ENCODE results near the gene GFER. TPM values are rescaled to one million over a fixed set of nuclear protein-coding genes. Genes with fewer than 3 reads are reported as not detected.
A peak's percentile ranks its signal among the peaks of the same experiment; 100 is the strongest.

Gene GFER
- total RNA-seq, 2 donors from 2014 or later: 40.3 to 45.5 TPM

DNA sequence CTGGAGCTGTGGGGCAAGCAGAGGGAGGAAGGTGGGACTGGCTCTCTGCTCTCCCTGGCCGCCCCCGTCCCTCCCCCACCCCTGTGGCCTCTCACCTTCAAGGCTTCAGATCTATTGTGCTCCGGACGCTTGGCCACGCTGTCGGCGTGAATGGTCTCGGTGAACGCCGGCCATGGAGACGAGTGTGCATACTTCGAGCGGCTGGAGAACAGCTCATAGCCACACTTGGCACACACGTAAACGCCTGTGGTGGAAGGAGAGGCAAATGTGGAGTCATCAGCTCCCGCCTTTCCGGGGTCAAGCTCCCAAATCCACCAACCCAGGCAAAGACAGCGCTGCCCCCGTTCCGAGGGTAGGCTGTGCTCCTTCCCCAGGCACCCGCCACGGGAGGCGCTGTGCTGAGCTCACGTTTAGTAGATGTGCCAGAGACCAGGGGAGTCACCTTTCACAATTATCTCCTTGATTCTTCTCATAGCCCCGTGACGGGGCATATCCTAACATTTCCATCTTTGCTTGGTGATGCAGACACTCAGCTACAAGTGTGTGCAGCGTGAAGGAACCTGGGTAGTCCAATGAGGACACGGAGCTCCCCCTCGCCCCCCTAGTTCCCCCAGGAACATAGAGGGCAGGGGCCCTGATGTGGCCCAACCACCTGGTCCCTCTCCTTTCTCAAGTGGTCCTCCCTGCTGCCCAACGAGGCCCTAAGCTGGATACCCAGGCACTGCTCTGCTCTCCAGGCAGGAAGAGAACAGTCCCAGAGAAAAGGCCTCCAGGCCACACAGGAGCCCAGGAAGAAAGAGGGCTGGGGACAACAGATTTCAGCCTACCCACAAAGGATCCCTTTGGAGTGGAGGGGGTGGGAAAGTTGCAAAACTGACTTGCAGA lies 42.6 kb upstream of the GFER start:
- peak; percentile 89 for DNase-seq
- no peaks in the 10 kb centered on the region for H3K9me3 ChIP-seq (ENCODE audit: control insufficient read depth, low read length)
- Mint-ChIP-seq H3K9me3 (no peaks in the 10 kb centered on the region), H3K4me1 (peaks cover 3% of the 10 kb centered on the region), H3K4me3 (peak overlapping the region; percentile 82), H3K27ac (no peak overlapping the region), H3K27me3 (ENCODE audit: insufficient read depth) (peaks cover 10% of the 10 kb centered on the region), H3K36me3 (ENCODE audit: low read depth) (peaks cover 22% of the 10 kb centered on the region)
- peaks cover 4% of the 10 kb centered on the region for H3K36me3 ChIP-seq (ENCODE audit: control insufficient read depth, insufficient read depth, low read length)
- TF ChIP-seq, protein P1, sequence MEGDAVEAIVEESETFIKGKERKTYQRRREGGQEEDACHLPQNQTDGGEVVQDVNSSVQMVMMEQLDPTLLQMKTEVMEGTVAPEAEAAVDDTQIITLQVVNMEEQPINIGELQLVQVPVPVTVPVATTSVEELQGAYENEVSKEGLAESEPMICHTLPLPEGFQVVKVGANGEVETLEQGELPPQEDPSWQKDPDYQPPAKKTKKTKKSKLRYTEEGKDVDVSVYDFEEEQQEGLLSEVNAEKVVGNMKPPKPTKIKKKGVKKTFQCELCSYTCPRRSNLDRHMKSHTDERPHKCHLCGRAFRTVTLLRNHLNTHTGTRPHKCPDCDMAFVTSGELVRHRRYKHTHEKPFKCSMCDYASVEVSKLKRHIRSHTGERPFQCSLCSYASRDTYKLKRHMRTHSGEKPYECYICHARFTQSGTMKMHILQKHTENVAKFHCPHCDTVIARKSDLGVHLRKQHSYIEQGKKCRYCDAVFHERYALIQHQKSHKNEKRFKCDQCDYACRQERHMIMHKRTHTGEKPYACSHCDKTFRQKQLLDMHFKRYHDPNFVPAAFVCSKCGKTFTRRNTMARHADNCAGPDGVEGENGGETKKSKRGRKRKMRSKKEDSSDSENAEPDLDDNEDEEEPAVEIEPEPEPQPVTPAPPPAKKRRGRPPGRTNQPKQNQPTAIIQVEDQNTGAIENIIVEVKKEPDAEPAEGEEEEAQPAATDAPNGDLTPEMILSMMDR (conservative IDR thresholded peaks at IDR 0.05): peak; percentile 67
- no peak overlapping the region for H3K27ac ChIP-seq (ENCODE audit: low read depth, low read length)
- H3K9ac ChIP-seq (ENCODE audit: extremely low read depth, low read length, poor library complexity, severe bottlenecking): no peak overlapping the region
- H3K4me3 ChIP-seq (ENCODE audit: low read length): no peak overlapping the region
- H3K27me3 ChIP-seq (ENCODE audit: control insufficient read depth, insufficient read depth, low read length, poor library complexity, severe bottlenecking): no peaks in the 10 kb centered on the region
- H3K4me1 ChIP-seq (ENCODE audit: control insufficient read depth, insufficient read depth, low read length): no peaks in the 10 kb centered on the region
- WGBS, 2 experiments (ENCODE audit: insufficient coverage in 1 of 2, insufficient read length in 1 of 2): 87 to 88% methylated on average over 12 to 30 of the region's 30 CpGs

DNA sequence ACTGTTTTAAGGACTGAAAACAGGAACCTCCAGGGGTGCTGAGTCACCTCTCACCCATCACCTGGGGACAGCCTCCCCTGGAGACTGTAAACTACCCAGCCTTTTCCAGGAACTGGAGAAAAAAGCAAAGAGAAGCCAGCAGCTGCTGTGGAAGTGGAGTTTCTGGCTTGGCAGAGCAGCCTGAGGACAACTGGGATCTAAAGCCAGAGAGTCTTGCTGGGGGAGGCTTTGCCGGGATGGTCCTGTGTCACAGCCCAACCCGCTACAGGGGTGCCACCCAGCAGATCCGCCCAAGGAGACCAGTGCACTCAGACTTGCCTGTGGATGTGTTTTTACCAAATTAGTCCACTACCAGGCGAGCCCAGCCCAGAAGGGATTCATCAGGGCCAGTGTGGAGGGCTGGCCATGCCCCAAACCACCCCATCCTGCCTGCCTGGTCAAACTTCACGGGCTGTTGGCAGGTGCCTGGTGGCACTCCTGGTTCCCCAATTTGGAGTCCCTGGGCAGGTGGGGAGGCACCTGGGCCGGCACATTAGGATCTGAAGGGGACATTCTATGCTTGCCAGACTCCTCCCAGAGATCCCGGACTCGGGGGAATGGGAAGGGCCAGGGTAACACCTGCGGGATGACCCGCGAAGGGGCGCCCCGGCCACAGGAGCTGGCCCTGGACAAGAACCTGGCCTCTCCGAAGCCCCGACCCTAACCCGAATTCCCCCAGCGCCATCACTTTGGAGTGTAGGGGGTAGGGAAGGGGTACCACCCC lies 41.8 kb upstream of the GFER start:
- peak overlapping the region; percentile 20 for H3K9ac ChIP-seq (ENCODE audit: extremely low read depth, low read length, poor library complexity, severe bottlenecking)
- Mint-ChIP-seq H3K27me3 (ENCODE audit: insufficient read depth) (peaks cover 10% of the 10 kb centered on the region), H3K9me3 (no peaks in the 10 kb centered on the region), H3K36me3 (ENCODE audit: low read depth) (peaks cover 17% of the 10 kb centered on the region), H3K4me3 (peak overlapping the region; percentile 82), H3K4me1 (peaks cover 3% of the 10 kb centered on the region), H3K27ac (no peak overlapping the region)
- H3K27ac ChIP-seq (ENCODE audit: low read depth, low read length): no peak overlapping the region
- H3K9me3 ChIP-seq (ENCODE audit: control insufficient read depth, low read length): no peaks in the 10 kb centered on the region
- WGBS, 2 experiments (ENCODE audit: insufficient coverage in 1 of 2, insufficient read length in 1 of 2): 47 to 58% methylated on average over 8 to 16 of the region's 17 CpGs
- TF ChIP-seq, protein P1 (conservative IDR thresholded peaks at IDR 0.05): no peak
- peak overlapping the region; percentile 89 for H3K4me3 ChIP-seq (ENCODE audit: low read length)
- peak; percentile 63 for DNase-seq
- no peaks in the 10 kb centered on the region for H3K4me1 ChIP-seq (ENCODE audit: control insufficient read depth, insufficient read depth, low read length)
- H3K36me3 ChIP-seq (ENCODE audit: control insufficient read depth, insufficient read depth, low read length): peaks cover 4% of the 10 kb centered on the region
- H3K27me3 ChIP-seq (ENCODE audit: control insufficient read depth, insufficient read depth, low read length, poor library complexity, severe bottlenecking): no peaks in the 10 kb centered on the region

DNA sequence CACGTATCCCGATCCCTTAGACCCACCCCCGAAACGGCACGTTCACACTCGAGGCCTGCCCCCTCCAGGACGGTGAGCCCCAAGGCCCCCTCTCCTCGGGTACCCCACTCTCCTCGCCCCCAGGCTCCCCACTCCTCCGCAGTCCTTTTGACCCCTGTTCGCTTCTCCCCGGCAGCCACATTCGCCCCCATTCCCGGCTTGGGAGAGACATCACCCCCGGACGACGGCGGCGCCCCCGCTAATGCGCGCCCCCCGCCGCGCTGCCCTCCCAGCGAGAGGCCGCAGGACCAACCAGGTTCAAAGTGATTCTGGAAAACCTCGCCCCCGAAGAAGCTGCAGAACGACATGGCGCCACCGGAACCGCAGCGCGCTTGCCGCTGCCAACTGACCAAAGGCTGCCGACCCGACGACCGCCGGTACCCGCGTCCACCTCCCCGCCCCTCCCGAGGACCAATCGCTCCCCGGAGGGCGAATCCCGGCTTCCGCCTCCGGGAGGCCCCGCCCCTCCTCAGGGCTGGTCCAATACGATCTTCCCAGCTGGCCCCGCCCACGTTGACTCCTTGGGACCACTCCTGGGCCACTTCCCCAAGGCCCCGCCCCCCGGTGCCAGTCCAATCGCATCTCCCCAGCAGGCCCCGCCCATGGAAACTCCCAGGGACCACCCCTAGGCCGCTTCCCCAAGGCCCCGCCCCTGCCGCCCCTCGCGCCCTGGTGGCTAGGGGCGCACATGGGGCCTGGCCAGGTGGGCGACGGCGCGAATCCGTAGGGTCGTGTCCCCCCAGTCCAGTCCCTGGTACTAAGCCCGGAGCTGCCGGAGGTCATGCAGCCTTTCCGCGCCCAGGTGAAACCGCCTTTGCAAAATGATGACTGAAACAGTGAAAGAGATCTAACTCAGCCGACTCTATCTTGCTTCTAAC lies 40.9 kb upstream of the GFER start, which contains the start of gene MSRB1:
TSS of gene MSRB1 (minus strand) at position 390 of the 917 bp plus-strand sequence. CDS start at position 347, 43 bp downstream.
- peaks cover 10% of the 10 kb centered on the region for H3K27me3 Mint-ChIP-seq (ENCODE audit: insufficient read depth)
- H3K36me3 Mint-ChIP-seq (ENCODE audit: low read depth): peaks cover 14% of the 10 kb centered on the region
- Histone ChIP-seq H3K4me1 (ENCODE audit: control insufficient read depth, insufficient read depth, low read length) (no peaks in the 10 kb centered on the region), H3K27me3 (ENCODE audit: control insufficient read depth, insufficient read depth, low read length, poor library complexity, severe bottlenecking) (no peaks in the 10 kb centered on the region), H3K9ac (ENCODE audit: extremely low read depth, low read length, poor library complexity, severe bottlenecking) (peak within 1 kb of the TSS; percentile 20), H3K36me3 (ENCODE audit: control insufficient read depth, insufficient read depth, low read length) (peaks cover 1% of the 10 kb centered on the region), H3K4me3 (ENCODE audit: low read length) (peak within 1 kb of the TSS; percentile 89), H3K9me3 (ENCODE audit: control insufficient read depth, low read length) (no peaks in the 10 kb centered on the region), H3K27ac (ENCODE audit: low read depth, low read length) (no peak within 1 kb of the TSS)
- 3 to 5% methylated on average over 20 to 76 of the region's 77 CpGs for WGBS, 2 experiments (ENCODE audit: insufficient coverage in 1 of 2, insufficient read length in 1 of 2)
- no peaks in the 10 kb centered on the region for H3K9me3 Mint-ChIP-seq
- TF ChIP-seq, protein P1 (conservative IDR thresholded peaks at IDR 0.05): peak; percentile 50
- H3K4me1 Mint-ChIP-seq: peaks cover 3% of the 10 kb centered on the region
- DNase-seq: peak; percentile 100
- H3K27ac Mint-ChIP-seq: peak within 1 kb of the TSS; percentile 76
- H3K4me3 Mint-ChIP-seq: peak within 1 kb of the TSS; percentile 82

Data from endodermal cell (in vitro differentiated cells).